HG03066 (cell line): Measurements from ENCODE around the gene CTAG1B.
"Not testable (repeated sequence)": the region's sequence is repeated elsewhere in the genome, so short reads cannot be mapped to it uniquely, and the experiment has no call there.

Experiments used
- ATAC-seq: cut with Tn5 transposase; IDR thresholded peaks from one replicate; pipeline ENCODE4 v1.9.1; 2021; ENCODE audit warnings: low read depth; ENCODE audit not compliant: unreplicated experiment

CTAG1B gene

GRCh38 chrX:154619182-154619581 lies at the start of gene CTAG1B:
TSS of gene CTAG1B (minus strand) at chrX:154619282. CDS start at chrX:154619218, 64 bp downstream.
- ATAC-seq: not testable (repeated sequence)

- no peak for ATAC-seq
Measured at GRCh38 chrX:154661899-154662298, 42.8 kb upstream of the CTAG1B start.

- ATAC-seq: no peak
Measured at GRCh38 chrX:154661170-154661569, 42.1 kb upstream of the CTAG1B start.

- ATAC-seq: no peak
Measured at GRCh38 chrX:154660541-154660940, 41.5 kb upstream of the CTAG1B start.

GRCh38 chrX:154658957-154659356 lies 39.9 kb upstream of the CTAG1B start:
- no peak for ATAC-seq

GRCh38 chrX:154658187-154658586 lies 39.1 kb upstream of the CTAG1B start:
- ATAC-seq: no peak

GRCh38 chrX:154657226-154657805 lies 38.2 kb upstream of the CTAG1B start:
- ATAC-seq: no peak

GRCh38 chrX:154655786-154656185 lies 36.7 kb upstream of the CTAG1B start:
- ATAC-seq: no peak

GRCh38 chrX:154655346-154655745 lies 36.3 kb upstream of the CTAG1B start:
- no peak for ATAC-seq

- no peak for ATAC-seq
Measured at GRCh38 chrX:154654925-154655324, 35.8 kb upstream of the CTAG1B start.

GRCh38 chrX:154654372-154654771 lies 35.3 kb upstream of the CTAG1B start:
- ATAC-seq: no peak

GRCh38 chrX:154653413-154653812 lies 34.3 kb upstream of the CTAG1B start, which contains the start of gene CTAG2:
TSS of gene CTAG2 (minus strand) at chrX:154653579. CDS start at chrX:154653515, 64 bp downstream.
- ATAC-seq: not testable (repeated sequence)

- ATAC-seq: no peak
Measured at GRCh38 chrX:154653048-154653401, 33.9 kb upstream of the CTAG1B start.

GRCh38 chrX:154652311-154653047 lies 33.4 kb upstream of the CTAG1B start:
- no peak for ATAC-seq

GRCh38 chrX:154650221-154650510 lies 31.1 kb upstream of the CTAG1B start:
- no peak for ATAC-seq

GRCh38 chrX:154649503-154650220 lies 30.6 kb upstream of the CTAG1B start:
- ATAC-seq: no peak

GRCh38 chrX:154648931-154649330 lies 29.8 kb upstream of the CTAG1B start:
- no peak for ATAC-seq

- ATAC-seq: not testable (repeated sequence)
Measured at GRCh38 chrX:154645745-154646378, 26.8 kb upstream of the CTAG1B start.

GRCh38 chrX:154643708-154644107 lies 24.6 kb upstream of the CTAG1B start:
- ATAC-seq: not testable (repeated sequence)

GRCh38 chrX:154641740-154642139 lies 22.7 kb upstream of the CTAG1B start:
- ATAC-seq: not testable (repeated sequence)

GRCh38 chrX:154633661-154634060 lies 14.6 kb upstream of the CTAG1B start:
- not testable (repeated sequence) for ATAC-seq
